GM19395 (cell line): ENCODE measurements around the gene TPT1.
"Not testable (repeated sequence)": the region's sequence is repeated elsewhere in the genome, so short reads cannot be mapped to it uniquely, and the experiment has no call there.

Experiments used
- ATAC-seq: cut with Tn5 transposase; IDR thresholded peaks from one replicate; pipeline ENCODE4 v1.9.1; 2021; ENCODE audit warnings: mild to moderate bottlenecking, moderate library complexity; ENCODE audit not compliant: unreplicated experiment

Gene TPT1

GRCh38 chr13:45368005-45368404, 27.0 kb upstream of the TPT1 start:
- ATAC-seq = no peak

DNA sequence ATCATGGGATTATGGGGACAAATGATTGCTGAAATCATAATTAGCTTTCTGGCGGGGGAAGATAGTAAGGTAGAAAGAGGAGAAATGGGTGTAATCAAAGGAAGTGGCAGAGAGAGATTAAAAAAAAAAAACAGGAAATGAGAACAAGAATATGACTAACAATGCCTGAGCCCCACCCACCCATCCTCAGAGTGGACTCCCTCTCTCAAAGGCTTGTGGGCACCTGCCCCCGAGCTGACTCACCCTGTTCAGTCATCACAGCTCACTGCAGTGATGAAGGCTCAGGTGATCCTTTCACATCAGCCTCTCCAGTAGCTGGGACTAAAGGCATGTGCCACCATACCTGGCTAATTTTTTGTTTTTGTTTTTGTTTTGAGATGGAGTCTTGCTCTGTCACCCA, 26.4 kb upstream of the TPT1 start:
- peak; percentile 93 for ATAC-seq

DNA sequence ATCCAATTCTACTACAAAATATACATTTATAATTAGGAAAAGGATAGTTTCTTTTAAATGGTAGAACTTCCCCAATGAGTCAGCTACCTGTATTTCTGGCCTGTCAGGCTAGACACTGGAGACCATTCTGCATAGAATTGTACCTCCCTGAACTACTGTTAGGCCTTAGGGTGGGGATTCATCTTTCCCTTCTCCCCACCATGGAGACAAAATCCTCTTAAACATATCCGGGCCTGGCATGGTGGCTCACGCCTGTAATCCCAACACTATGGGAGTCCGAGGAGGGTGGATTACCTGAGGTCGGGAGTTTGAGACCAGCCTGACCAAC, 24.5 kb upstream of the TPT1 start:
- no peak for ATAC-seq

GRCh38 chr13:45364876-45365557, 24.0 kb upstream of the TPT1 start:
- ATAC-seq = no peak

- ATAC-seq = no peak
Measured at GRCh38 chr13:45362939-45363338, 22.0 kb upstream of the TPT1 start.

DNA sequence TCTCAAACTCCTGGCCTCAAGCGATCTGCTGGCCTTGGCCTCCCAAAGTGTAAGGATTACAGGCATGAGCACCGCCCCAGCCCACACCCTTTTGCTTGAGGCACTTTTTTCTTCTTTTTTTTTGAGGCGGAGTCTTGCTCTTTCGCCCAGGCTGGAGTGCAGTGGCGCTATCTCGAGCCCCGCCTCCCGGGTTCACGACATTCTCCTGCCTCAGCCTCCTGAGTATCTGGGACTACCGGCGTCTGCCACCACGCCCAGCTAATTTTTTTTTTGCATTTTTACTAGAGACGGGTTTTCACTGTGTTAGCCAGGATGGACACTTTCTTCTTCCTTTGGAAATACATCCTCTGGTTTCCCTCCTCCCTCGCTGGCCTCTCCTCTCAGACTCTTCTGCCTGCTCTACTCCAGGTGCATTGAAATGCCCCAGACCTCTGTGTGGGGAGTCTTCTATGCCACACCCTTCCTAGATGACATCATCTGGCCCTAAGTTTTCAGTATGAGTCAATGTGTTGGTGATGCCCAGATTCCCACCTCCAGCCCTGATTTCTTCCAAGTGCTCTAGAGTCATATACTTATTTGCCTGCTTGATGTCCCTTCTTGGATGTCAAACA, 20.7 kb upstream of the TPT1 start:
- ATAC-seq = no peak

DNA sequence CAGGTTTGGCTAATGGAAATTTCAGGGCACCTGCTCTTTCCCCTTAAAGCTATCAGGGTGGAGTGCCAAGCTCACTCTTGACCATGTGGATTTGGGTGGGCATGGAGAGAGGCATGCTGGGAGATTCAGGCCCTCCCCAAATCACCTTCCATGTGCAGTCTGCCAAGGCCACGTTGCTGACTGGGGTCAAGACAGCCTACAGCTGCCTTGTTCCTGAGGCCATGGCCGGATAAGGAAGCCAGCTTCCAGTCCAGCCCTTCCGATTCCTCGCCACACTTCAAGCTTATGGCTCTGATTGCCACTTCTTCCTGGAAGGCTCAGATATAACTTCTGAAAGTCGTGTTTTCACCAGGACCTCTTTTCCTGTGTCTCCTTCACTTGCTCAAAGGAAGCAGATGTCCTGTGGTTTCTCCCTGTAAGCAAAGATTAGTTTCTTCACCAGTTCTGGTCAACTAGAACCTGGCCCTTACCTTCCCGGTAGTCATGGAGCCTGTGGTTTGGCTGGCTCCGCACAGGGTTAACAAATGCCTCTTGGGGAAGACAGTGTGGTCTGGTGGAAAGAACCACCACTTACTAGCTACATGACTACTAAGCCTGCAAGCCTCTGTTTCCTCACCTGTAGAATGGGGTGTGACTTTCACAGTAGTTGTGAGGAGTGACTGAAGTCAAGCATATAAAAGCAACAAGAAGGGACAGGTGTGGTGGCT, 16.1 kb upstream of the TPT1 start:
- no peak for ATAC-seq

DNA sequence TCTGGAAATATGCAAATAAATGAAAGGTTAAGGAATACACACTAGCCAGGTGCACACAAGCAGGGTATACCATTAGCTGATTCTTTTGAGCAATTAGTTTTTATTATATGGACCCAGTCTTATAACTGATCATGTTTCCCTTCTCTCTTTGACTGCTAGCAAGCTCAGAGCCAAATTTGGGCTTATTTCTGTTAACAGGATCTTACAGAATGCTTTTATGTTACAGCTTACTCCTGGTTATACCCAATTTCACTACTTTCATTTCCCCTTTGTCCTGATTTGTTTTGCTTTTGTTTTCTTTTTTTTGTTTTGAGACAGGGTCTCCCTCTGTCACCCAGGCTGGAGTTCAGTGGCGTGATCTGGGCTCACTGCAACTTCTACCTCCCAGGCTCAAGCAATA, 12.9 kb upstream of the TPT1 start:
- peak; percentile 67 for ATAC-seq

- ATAC-seq = no peak
Measured at GRCh38 chr13:45352031-45352430, 11.0 kb upstream of the TPT1 start.

- ATAC-seq = no peak
Measured at GRCh38 chr13:45350152-45350551, 9.2 kb upstream of the TPT1 start.

GRCh38 chr13:45349438-45349837, 8.5 kb upstream of the TPT1 start:
- no peak for ATAC-seq

GRCh38 chr13:45344064-45344463, 3.1 kb upstream of the TPT1 start:
- ATAC-seq = not testable (repeated sequence)

DNA sequence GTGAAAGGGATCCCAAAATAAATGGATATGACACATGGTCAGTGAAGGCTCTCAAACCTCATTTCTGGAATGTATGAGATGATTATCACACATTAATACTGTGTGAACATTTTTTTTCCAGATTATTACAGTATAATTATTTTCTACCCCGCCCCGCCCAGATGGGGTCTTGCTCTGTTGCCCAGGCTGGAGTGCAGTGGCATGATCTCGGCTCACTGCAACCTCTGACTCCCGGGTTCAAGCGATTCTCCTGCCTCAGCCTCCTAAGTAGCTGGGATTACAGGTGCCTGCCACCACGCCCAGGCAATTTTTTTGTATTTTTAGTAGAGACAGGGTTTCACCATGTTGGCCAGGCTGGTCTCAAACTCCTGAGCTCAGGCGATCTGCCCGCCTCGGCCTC, 2.1 kb upstream of the TPT1 start:
- ATAC-seq = not testable (repeated sequence)

- ATAC-seq = not testable (repeated sequence)
Measured at GRCh38 chr13:45342668-45343067, 1.7 kb upstream of the TPT1 start.

DNA sequence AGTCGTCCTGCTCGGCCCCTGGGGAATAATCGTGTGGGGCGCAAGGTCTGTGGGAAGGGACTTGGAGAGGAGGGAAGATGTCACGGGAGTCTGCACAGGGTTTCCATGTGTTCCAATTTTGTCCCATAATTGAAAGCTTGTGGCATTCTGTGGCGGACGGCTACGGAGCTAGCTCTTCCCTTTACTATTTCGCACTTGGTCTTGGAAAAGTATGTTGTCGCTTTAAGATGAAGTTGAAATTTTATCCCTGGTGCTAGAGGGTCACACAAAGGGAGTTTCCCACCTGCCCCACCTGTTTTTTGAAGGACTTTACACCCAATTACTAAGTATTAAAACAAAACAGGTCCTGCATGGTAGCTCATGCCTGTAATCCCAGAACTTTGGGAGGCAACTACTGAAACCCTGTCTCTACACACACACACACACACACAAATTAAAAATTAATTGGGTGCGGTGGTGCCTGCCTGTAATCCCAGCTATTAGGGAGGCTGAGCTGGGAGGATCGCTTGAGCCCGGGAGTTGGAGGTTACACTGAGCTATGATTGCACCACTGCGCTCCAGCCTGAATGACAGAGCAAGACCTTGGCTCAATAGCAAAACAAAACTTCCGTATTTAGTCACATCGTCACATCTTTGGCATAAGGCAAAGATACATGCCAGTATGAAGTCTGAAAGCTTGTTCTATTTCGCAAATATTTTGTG, 967 bp upstream of the TPT1 start:
- ATAC-seq = no peak

GRCh38 chr13:45340422-45341033, 455 bp downstream of the TPT1 start:
- ATAC-seq = peak; percentile 43

- ATAC-seq = no peak
Measured at GRCh38 chr13:45339867-45340266, 1.1 kb downstream of the TPT1 start.

DNA sequence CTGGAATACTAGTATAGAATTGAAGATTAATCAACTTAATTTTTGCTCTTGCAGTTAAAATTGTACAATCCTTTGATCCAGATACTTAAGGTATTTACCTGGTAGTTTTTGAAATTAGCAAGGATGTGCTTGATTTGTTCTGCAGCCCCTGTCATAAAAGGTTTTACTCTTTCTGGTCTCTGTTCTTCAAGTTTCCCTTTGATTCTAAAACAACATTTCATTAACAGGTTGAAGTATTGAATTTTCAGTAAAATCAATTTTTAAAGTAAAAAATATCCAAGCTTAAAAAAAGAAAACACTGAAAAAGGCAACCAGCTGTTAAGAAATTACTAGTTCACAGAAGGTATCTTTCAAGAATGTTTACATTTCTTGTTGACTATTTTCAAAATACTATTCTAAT, 1.6 kb downstream of the TPT1 start:
- ATAC-seq = no peak

DNA sequence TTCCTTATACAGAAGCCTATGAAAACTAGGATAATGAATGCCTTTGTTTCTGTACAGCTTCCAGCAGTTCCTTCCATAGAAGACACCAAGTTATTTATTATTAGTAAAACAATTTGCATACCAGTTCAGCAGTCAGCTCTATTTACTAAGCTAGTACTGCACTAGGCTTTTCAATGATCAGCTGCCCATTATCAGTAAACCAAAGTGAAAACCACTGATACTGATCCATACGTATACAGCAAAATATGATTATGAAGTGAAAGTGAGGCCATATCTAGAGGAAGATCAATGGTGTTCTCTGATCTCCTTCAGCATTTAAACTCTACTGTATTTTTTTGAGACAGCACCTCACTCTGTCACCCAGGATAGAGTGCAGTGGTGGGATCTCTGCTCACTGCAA, 3.2 kb downstream of the TPT1 start:
- ATAC-seq = no peak

DNA sequence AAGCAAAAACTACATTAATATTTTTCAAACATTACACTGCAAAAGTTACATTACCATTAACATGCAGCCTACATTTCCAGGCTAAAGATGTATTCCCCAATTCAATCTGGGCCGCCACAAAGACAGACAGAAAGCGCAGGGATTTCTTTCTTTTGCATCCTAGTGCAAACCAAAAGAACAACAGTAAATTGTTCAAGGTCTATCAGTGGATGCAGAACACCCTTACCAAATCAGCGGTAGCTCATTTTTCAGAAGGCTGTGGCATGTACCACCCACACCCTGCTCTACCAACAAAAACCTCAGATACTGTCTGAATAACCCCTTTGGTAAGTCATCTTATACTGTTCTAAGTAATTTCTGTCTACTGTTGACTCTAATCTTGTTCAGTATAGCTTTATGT, 3.6 kb downstream of the TPT1 start:
- ATAC-seq = no peak

DNA sequence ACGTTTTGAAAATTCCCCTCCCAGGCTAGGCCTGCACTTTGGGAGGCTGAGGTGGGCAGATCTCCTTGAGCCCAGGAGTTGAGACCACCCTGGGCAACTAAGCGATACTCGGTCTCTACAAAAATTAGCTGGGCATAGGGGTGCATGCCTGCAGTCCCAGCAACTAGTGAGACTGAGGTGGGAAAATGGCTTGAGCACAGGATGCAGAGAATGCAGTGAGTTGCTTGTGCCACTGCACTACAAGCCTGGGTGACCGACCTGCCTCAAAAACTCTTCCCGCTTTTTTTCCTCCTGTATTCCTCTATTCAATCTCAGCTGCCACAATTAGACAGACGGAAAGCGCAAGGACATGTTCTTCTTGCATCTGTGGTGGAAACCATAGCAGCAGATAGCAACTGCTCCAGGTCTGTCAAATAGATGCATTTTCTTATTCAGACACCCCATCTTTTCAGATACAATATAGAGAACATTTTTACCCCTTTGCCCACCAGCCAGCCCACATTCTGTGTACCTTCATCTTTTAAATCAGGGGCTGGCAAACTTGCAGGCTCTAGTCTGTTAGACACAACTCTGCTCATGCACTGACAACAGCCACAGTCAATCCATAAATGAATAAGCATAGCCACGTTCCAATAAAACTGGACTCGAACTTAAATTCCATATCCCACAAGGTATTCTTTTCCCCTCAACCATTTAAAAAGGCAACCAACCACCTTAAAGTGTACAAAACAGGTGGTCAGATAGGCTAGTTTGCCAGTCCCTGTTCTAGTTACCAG, 4.8 kb downstream of the TPT1 start:
- no peak for ATAC-seq
